Measurements from ENCODE around the gene AVPR1A.
"Not testable (repeated sequence)": the region's sequence is repeated elsewhere in the genome, so short reads cannot be mapped to it uniquely, and the experiment has no call there.

AVPR1A gene

DNA sequence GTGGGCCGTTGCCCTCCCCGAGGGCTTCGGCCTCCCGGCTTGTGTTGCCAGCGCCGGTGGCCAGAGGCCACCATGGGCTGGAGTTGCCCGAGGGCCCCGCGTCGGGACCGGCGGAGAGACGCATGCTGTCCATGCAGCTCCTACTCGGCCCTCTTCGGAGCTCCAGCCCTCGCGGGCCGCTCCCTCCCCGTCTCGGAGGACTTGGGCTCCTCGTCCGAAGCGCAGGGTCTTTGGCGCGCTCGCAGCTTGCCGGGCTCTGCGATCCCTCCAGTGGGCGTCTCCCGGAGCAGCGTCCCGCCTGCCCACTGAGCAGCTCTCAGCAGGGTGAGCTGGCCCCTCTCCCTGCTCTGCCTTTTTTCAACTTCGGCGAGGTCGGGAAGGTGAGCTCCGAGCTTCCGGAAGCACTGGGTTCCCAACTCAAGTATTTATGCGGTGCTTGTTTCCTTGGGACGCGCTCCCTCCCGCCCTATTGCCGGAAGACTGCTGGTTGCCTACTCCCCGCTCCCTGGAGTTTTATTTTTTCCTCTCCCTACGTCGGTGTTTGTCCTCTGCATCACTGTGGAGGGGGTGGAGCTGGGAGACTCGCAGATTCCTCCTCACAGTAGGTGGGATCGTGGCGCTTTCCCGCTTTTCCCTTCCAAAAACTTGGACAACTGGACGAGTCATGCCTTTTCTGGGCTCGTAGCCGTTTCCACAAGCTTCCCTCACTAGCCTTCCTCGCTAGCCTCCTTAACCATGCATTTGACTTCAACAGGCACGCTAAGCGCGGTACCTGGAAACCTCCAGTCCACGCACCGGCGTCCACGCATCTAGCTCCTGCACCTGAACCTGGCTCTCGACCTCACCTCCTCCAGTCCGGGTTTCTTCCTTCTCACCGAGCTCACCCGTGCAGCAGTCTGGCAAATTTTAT lies at the start of gene AVPR1A:
TSS of gene AVPR1A (minus strand) at position 489 of the 910 bp plus-strand sequence. CDS start at position 124, 365 bp downstream.
- no peak for DNase-seq (ENCODE audit: low read depth)

DNA sequence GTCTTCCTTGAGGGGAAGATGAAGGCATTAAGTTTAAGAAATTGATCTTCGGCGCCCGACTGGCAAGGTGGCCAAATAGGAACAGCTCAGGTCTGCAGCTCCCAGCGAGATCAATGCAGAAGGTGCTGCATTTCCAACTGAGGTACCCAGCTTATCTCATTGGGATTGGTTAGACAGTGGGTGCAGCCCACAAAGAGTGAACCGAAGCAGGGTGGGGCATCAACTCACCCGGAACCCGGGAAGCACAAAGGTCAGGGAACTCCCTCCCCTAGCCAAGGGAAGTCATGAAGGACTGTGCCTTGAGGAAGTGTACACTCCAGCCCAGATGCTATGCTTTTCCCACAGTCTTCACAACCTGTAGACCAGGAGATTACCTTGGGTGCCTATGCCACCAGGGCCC lies 45.2 kb upstream of the AVPR1A start:
- no peak for DNase-seq (ENCODE audit: low read depth)

DNA sequence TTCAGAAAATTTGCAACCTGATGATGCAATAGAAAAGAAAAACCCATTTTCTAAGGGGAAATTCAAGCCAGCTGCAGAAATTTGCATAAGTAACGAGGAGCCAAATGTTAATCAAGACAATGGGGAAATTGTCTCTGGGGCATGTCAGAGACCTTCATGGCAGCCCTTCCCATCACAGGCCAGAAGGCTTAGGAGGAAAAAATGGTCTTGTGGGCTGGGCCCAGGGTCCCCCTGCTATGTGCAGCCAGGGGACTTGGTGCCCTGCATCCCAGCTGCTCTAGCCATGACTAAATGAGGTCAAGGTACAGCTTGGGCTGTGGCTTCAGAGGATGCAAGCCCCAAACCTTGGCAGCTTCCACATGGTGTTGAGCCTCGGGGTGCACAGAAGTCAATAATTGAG lies 28.2 kb upstream of the AVPR1A start:
- DNase-seq (ENCODE audit: low read depth), result no peak

DNA sequence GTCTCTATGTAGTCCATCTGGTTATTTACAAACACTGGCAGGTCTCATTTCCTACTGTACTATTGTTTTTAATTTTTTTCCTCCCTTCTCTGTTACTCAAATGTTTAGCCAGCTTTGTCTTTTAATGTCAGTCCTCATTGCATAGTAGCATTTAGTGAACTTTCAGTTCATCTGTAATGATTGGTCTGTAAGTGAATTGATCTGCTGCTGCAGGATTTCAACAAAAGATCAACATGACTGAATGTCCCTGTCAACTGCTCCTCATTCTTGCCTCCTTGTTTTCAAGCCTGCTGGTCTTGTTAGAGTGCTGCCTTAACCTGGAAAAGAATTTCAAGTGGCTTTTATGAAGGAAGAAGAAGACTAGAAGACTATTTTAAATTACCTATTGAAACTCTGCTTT lies 19.3 kb upstream of the AVPR1A start:
- DNase-seq (ENCODE audit: low read depth), result no peak

DNA sequence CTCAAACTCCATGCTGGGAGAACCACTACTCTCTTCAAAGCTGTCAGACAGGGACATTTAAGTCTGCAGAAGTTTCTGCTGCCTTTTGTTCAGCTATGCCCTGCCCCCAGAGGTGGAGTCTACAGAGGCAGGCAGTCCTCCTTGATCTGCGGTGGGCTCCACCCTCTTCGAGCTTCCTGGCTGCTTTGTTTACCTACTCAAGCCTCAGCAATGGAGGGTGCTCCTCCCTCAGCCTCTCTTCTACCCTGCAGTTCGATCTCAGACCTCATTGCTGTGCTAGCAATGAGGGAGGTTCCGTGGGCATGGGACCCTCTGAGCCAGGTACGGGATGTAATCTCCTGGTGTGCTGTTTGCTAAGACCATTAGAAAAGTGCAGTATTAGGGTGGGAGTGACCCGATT lies 16.7 kb upstream of the AVPR1A start:
- DNase-seq (ENCODE audit: low read depth), result not testable (repeated sequence)

DNA sequence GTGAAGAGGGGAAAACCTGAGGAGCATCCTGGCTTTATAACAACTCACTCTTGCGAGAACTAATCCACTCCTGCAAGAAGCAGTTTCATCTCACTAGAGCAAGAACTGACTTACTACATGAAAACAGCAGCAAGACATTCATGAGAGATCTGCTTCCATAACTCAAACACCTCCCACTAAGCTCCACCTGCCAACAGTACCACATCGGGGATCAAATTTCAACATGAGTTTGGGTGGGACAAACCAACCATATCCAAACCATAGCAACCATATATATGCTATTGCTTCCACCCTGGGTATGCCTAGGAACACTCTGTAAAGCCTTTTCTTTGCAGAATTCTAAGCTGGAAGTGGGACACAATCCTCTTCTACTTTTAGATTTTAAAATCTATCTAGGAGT lies 13.9 kb upstream of the AVPR1A start:
- no peak for DNase-seq (ENCODE audit: low read depth)

DNA sequence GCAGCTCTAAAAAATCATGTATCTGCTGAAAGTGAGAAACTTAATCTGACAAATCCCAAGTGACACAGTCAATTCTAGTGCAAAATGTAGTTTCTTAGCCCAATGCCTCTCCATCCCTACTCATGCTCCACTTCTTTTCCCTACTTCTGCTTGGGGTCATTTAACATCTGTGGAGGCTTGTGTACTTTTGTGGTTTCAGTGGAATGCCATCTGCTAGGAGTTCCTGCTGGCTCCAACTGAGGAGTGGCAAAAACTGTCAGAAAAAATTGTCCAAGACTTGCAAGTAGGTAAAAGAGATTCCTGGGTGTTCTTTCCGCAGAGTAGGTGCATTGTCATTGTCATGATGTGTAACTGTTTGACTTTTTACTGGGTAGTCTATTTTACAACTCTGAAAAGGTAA lies 12.5 kb upstream of the AVPR1A start:
- no peak for DNase-seq (ENCODE audit: low read depth)

DNA sequence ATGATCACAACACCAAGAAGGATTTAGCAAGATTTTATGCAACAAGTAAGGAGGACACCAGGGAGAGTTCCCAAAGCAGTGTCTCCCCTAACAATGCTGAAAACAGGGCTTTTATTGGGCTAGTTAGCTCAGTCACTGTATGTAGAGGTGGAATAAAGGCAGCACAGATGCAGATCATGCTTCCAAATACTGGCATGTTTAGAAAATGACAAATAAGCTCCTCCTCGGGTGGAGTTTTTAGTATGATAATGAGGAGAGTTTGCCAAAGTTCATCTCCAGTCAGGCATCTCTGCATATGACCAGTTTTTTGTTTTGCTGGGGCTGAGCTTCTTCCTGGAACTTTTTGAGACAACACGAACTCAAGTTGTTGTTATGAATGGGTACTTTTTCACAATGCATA lies 4.4 kb upstream of the AVPR1A start:
- no peak for DNase-seq (ENCODE audit: low read depth)

DNA sequence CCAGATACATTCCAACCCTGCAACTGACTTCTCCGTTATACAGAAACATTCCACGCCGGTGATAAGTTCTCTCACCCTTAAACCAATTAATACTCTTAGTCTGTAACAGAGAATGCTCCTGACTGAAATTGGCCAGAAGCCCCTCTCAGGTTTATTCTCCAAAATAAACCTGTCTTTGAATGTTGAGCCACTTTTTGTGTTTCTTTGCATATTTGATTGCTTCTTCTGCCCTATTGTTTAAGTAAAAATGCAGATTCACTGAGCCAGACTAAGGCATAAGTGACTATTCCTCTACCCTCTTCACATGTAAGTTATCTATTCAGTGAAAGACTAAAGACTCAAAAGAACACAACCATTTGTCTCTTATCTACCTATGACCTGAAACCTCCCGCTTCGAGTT lies 3.6 kb upstream of the AVPR1A start:
- DNase-seq (ENCODE audit: low read depth), result no peak

DNA sequence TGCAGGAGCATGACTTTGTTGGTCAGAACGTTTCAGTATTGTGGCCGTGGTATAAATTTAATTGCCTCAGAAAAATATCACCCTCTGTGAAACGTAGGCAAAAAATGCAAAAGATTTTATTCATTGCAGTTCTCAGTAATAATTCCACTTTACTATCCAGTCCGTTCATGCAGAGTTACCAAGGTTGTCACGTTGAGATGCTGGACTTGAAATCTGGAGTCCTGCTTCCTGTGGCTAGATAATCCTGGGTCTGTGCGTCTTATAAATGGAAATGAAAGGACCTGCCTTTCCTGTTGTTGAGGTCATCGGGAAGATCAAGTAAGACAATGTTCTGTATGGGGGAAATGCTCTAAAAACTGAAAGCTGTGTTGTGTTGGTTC lies 1.3 kb upstream of the AVPR1A start:
- no peak for DNase-seq (ENCODE audit: low read depth)

DNA sequence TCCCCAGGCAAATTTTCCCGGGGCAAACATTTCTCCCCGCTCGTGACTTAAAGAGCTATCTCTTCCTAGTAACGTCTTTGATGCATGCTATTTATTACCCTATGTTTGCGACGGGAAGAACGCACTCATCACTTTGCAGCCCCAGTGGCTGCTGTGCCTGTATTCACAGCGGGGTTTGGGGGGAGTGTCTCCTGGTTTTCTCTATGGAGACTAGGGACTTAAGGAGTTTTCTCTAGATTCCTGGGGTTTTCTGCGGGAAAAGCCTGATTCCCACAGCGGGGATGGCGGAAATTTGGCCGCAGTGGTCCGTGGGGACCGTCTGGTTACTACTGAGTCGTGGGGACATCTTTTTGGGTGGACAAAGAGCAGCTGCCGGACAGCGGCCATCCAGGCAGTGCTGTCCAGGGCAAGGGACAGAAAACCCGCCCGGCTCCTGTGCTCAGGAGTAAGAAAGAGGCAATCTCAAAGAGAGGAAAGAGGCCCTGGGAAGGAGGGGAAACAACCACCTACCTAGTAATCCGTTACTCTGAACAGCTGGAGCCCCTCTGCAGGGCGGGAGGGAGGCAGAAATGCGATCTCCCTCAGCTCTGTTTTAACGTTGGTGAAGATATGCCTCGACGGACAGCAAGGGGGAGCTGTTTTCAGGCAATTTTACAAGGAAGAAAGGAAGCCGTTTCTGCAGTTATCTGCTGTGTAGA lies 771 bp upstream of the AVPR1A start:
- no peak for DNase-seq (ENCODE audit: low read depth)

DNA sequence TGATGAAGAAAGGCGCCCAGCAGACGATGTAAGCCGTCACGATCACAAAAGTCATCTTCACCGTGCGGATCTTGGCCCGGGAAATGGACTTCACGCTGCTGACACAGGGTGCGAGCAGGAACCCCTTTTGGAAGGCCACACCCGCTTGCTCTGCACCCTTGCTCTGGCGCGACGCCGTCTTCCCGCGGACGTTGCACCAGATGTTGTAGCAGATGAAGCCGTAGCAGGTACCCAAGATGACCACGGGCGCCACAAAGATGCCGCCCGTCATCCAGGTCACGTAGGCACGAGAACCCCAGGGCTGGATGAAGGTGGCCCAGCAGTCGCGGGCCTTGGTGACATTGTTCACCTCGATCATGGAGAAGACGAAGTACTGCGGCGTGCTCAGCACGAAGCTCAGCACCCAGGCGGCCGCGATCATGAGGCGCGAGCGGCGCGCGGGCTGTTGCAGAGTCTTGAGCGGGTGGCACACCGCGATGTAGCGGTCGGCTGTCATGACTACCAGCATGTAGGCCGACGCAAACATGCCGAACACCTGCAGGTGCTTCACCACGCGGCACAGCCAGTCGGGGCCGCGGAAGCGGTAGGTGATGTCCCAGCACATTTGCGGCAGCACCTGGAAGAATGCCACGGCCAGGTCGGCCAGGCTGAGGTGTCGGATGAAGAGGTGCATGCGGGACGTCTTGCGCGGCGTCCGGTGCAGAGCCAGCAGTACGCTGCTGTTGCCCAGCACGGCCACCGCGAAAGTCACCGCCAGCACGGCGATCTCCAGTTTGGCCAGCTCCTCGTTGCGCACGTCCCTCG lies 890 bp downstream of the AVPR1A start:
- no peak for DNase-seq (ENCODE audit: low read depth)

DNA sequence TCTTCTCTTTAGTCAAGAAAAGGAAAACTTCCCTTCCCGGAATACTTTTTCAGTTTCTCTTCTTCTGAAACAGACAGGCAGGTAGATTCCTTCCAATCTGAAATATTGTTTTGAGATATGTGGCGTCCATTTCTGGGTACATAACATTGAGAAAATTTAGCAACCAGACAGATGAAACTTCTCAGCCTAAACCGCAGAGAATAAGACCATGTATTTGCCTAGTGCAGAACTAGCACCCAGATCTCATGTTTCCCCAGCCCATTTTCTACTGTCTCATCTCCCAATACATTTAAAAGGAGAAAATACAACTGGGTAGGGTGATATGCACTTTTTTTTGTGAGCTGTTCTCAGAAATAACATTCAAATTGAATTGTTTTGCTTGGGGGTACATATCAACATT lies 6.4 kb downstream of the AVPR1A start:
- no peak for DNase-seq (ENCODE audit: low read depth)

DNA sequence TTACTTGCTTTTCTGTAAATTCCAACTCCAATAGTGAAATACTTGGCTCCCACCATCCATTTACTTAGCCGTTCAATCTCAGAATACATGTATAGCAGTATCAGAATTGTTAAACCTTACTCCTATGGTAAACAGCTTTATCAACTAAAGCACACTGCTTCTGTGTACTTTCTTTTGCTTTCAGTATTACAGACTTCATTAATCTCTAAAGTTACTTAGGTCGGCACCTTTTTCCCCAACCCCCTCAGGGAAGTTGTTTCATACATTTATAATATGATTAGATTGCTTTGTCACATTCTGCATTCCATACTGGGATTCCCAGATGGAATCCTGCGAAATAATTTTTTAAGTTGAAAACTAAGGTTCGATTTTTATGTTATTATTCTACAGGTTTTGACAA lies 12.5 kb downstream of the AVPR1A start:
- DNase-seq (ENCODE audit: low read depth), result no peak

DNA sequence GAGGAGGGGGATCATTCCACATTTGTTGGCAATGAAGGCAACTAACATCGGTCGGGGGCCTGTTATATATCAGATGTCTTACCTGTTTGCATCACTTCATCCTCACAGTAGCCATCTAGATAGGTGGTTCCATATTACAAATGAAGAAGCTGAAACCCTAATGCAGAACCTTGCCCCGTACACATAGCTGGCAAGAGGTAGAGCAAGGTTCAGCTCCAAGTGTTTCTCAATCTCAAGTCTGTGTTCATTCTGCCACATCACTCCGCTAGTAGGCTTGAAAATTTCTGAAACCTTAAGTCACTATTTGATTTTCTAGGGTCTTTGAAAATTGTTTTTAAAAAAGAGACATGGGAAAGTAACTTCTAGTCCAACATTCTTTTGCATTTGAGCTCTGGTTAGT lies 17.0 kb downstream of the AVPR1A start:
- no peak for DNase-seq (ENCODE audit: low read depth)

DNA sequence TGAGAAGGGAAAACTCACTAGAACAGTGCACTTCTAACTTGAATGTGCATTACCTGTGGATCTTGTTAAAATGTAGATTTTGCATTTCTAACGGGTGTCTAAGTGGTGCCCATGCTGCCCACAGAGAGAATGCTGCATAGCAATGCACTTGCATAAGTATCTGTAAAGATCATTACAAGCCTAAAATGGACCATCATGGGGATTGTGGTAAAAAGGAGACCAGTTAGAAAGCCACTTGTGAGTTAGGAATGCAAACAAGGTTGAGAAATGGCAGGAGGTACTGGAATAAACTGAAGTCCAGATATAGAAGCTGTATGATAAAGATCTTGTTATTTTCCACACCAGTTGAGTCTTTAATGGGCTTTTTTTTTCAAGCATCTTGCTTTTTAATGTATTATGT lies 18.8 kb downstream of the AVPR1A start:
- DNase-seq (ENCODE audit: low read depth), result no peak

DNA sequence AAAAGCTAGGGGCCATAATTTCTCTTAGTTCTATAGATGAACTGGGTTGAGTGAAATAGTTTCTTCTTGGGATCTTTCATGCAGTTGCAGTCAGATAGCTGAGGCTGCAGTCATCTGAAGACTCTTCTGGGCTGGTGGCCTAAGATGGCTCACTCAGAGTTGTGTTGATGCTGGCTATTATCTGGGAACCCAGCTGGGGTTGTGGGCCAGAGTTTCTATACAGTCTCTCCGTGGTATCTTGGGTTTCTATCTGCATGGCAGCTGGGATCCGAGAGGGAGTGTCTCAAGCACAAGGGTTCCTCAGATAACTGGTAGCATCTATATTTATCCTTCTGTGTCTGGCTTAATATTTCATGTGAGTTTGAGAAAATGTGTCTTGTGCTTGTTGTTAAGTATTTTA lies 21.1 kb downstream of the AVPR1A start:
- no peak for DNase-seq (ENCODE audit: low read depth)

DNA sequence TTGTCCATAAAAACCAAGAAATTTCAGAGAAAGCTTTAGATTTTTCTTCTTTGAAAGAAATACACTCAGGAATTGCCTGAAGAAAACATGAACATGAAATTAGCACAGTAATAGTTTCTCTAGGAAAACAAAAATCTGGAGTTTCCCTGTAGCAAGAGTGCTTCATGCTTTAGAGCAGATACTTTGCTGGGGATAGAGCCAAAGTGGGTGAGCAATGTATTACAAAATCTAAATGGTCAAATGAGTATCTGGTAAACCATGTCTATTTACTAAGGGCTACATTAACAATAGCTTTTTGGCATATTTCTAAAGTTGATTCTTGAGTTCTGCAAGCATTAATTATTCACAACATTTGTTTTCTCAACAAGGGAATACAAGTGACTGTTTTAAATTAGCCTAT lies 26.2 kb downstream of the AVPR1A start:
- no peak for DNase-seq (ENCODE audit: low read depth)

DNA sequence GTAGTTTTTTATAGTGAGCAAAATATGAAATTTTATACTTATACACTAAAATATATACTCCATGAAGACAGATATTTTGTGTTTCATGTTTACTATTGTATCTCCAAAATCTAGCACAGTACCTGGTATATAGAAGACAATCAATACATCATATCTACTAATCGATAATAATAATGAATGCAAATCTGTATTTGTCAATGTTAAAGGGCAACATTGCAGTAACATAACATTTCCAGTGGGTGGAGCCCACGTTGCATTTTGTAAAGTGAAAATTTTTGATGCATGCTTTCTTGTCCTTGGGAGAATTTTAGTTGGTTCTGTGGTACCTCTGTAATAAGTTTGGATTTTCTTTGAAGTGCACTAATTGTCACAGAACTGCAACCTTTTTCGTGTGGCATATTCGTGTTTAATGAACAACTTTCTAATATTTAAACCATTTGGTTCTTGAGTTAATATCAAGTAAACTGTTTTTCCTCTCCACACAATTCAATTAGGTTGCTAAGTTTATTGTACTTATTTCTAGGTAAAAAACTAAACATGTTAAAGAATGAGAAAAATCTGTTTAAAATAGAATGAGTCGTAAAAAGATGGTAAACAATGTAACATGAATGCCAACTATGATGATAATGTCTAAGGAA lies 47.4 kb downstream of the AVPR1A start:
- DNase-seq (ENCODE audit: low read depth), result no peak

DNA sequence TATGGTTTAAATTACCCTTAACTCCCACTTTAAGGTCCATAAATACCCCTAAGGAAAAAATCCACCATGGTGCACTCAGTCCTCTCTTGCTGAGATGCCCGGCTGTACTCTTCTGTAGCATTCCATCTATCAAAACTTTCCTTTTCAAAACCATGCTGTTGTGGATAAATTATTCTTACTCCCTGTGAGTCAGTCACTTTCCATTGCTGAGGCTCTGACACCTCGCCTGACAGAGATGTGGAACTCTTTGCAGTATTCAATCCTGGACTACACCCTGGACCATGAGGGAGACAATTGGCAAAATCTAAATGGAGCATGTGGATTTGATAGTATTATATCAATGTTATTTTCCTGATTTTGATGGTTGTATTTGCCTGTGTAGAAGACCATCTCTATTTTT lies 49.1 kb downstream of the AVPR1A start:
- DNase-seq (ENCODE audit: low read depth), result no peak

DNA sequence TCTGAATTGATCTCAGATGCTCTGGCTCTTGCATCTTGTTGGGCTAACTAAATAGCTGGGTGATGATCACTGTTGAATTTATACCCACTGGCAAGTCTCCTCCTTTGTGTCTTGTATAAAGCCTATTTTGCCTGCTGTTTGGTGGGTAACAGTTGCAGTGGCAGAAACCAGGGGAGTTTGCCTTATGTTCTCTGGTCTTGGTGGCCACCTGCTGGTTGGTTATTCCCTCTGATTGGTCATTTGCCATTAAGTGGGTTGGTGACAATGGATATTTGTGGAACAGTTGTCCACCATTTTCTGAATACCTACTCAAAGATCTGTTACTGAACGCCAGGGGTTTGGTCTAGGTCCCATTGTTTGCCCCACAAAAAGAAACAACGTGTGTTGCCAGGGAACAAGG lies 52.1 kb downstream of the AVPR1A start:
- DNase-seq (ENCODE audit: low read depth), result no peak

DNA sequence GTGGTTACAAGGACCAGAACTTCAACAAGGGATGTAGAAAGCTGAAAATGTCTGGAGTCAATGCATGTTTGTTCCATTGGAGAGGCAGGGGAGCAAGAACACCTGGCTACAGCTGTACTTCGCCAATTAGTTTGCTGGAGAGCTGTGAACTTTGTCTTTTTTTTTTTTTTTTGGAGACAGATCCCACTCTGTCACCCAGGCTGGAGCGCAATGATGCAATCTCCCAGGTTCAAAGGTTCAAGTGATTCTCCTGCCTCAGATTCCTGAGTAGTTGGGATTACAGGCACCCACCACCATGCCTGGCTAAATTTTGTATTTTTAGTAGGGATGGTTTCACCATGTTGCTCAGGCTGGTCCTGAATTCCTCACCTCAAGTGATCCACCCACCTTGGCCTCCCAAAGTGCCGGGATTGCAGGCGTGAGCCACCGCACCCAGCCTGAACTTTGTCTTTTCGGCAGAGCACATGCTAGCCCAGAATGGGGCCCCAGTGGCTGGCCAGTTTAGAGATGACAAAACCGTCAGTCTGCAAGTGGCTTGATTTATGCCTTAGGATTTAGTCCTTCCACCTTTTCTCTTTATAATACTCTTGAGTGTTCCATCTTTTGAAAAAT lies 55.5 kb downstream of the AVPR1A start:
- DNase-seq (ENCODE audit: low read depth), result no peak
